ENCODE results near the gene TMTC2.

- TF ChIP-seq CTCF (IDR thresholded peaks at IDR 0.05; ENCODE audit: poor library complexity) (no peak), EZH2 (IDR thresholded peaks at IDR 0.05; ENCODE audit: borderline replicate concordance) (no peak), EZH2phosphoT487 (IDR thresholded peaks at IDR 0.05; ENCODE audit: low read depth, severe bottlenecking, unreplicated experiment) (no peak)
Measured at GRCh38 chr12:82866227-82866775, 179.6 kb downstream of the TMTC2 start.

Measured in hepatocyte (in vitro differentiated cells).